Measurements from ENCODE around the gene SPX.

- no peak for TF ChIP-seq POLR2A (IDR thresholded peaks at IDR 0.05)
- TF ChIP-seq, protein P1, sequence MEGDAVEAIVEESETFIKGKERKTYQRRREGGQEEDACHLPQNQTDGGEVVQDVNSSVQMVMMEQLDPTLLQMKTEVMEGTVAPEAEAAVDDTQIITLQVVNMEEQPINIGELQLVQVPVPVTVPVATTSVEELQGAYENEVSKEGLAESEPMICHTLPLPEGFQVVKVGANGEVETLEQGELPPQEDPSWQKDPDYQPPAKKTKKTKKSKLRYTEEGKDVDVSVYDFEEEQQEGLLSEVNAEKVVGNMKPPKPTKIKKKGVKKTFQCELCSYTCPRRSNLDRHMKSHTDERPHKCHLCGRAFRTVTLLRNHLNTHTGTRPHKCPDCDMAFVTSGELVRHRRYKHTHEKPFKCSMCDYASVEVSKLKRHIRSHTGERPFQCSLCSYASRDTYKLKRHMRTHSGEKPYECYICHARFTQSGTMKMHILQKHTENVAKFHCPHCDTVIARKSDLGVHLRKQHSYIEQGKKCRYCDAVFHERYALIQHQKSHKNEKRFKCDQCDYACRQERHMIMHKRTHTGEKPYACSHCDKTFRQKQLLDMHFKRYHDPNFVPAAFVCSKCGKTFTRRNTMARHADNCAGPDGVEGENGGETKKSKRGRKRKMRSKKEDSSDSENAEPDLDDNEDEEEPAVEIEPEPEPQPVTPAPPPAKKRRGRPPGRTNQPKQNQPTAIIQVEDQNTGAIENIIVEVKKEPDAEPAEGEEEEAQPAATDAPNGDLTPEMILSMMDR (IDR thresholded peaks at IDR 0.05) = no peak
- no peak for TF ChIP-seq EP300 (IDR thresholded peaks at IDR 0.05)
These were observed 40.3 kb downstream of the SPX start for GRCh38 chr12:21566223-21566906.

Data from ovary (tissue), 3 donors.